NCI-H2227 (cell line): ENCODE measurements around the gene NSRP1.
"Not testable (repeated sequence)": the region's sequence is repeated elsewhere in the genome, so short reads cannot be mapped to it uniquely, and the experiment has no call there.

Experiments used
- DNase-seq: peaks from one replicate; lab custom pipeline; 2025; ENCODE audit not compliant: unreplicated experiment; lab: John Stamatoyannopoulos, UW

The NSRP1 gene

GRCh38 chr17:30117675-30118081 lies 1.1 kb downstream of the NSRP1 start:
- no peak for DNase-seq

- not testable (repeated sequence) for DNase-seq
Measured at GRCh38 chr17:30118635-30119034, 2.0 kb downstream of the NSRP1 start.

DNA sequence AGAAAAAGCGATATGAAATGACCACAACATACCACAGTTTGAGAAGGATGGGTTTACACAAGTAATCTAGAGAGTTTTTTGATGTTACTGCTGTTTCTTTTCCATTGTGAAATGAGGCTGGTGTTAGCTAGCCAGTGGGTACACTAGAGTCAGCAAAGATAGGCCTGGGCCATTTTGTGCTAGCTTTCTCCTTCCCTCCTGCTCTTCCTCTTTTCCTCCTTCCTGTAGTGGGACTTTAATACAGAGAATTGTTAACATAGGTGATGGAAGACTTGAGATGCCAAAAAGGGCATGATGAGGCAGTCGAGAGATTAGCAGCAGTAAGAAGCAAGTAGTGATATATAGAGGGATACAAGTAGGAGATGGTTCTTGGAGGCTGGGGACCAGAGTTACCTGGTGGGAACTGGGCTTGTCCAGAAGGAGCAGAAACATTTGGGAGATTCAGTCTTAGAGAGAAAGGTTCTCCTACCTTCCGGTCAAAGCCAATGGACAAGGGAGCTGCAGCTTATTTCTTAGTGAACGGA lies 7.7 kb downstream of the NSRP1 start:
- no peak for DNase-seq

DNA sequence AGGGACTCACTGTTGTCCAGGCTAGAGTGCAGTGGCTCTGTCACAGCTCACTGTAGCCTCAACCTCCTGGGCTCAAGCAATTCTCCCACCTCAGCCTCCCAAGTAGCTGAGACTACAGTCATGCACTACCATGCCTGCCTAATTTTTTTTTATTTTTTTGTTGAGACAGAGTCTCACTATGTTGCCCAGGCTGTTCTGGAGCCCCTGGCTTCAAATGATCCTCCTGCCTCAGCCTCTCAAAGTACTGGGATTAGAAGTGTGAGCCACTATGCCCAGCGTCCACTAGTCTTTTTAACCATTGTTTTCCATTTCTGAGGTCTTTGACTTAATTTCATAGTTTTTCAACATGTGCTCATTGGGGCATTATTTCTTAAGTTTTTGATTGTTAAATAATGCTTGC lies 13.5 kb downstream of the NSRP1 start:
- no peak for DNase-seq

- DNase-seq, result no peak
Measured at GRCh38 chr17:30132615-30133014, 16.0 kb downstream of the NSRP1 start.

DNA sequence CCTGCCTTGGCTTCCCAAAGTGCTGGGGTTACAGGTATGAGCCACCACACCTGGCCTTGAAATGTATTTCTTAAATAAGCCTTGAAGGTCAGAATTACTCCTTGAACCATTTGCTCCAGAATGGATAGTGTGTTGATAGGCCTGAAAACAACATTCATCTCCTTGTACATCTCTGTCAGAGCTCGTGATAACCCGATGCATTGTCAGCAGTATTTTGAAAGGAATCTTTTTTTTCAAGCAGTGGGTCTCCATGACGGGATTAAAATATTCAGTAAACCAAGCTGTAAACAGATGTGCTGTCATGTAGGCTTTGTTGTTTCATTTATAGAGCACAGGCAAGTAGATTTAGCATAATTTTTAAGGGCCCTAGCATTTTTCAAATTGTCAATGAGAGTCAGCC lies 16.6 kb downstream of the NSRP1 start:
- DNase-seq, result no peak

- DNase-seq, result no peak
Measured at GRCh38 chr17:30134551-30134950, 17.9 kb downstream of the NSRP1 start.

GRCh38 chr17:30137158-30137557 lies 20.5 kb downstream of the NSRP1 start:
- no peak for DNase-seq

GRCh38 chr17:30147860-30148259 lies 31.2 kb downstream of the NSRP1 start:
- not testable (repeated sequence) for DNase-seq

DNA sequence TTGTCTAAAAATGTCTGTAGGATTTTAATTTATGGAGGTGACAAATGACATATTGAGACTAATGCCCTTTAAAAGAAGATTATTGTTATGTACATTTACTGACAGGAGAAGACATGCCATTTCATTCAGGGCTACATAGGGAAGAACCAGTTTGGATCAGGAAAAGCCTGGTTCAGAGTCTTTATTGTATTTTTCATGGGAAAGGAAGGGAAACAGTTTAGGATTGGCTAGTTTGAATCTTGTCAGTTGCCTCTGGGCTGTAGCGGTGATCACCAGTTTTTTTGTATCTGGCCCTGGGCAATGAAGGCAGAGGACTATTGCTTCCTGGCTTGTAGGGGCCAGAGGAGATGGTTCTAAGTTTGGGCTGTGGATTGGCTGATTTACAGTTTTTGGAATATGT lies 31.8 kb downstream of the NSRP1 start:
- DNase-seq, result no peak

GRCh38 chr17:30151471-30151870 lies 34.9 kb downstream of the NSRP1 start:
- DNase-seq, result no peak

DNA sequence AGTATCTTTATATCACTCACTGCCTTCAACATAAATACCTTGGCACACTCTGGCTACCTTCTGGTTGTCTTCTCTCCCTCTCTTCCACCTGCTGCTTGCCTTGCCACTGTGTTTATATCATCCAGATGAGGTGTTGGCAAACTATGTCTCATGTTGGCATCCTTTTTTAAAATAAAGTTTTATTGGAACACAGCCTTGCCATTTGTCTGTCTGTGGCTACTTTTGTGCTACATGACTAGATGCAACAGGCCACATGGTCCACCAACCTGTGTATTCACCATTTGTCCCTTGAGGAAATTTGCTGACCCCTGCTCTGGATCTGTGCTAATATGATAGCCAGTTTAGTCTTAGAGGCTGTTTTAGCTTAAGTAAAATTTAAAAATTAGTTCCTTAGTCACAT lies 36.8 kb downstream of the NSRP1 start:
- no peak for DNase-seq

- no peak for DNase-seq
Measured at GRCh38 chr17:30155389-30155788, 38.8 kb downstream of the NSRP1 start.

DNA sequence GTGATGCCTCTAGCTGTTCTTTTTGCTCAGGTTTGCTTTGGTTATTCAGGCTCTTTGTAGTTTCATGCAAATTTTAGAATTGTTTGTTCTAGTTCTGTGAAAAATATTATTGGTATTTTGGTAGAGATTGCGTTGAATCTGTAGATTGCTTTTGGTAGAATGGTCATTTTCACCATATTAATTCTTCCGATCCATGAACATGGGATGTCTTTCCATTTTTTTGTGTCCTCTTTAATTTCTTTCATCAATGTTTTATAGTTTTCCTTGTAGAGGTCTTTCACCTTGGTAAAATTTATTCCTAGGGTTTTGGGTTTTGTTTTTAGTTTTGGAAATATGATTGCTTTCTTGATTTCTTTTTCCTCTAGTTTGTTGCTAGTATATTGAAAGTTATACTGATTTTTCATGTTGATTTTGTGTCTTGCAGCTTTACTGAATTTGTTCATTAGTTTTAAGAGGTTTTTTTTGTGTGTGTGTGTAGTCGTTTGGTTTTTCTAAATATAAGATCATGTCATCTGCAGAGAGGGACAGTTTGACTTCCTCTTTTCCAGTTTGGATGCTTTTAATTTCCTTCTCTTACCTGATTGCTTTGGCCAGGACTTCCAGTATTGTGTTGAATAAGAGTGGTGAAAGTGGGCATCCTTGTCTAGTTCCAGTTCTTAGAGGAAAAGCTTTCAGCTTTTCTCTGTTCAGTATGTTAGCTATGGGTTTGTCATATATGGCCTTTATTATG lies 42.4 kb downstream of the NSRP1 start:
- no peak for DNase-seq

- no peak for DNase-seq
Measured at GRCh38 chr17:30160419-30161172, 44.0 kb downstream of the NSRP1 start.

GRCh38 chr17:30161601-30162000 lies 45.0 kb downstream of the NSRP1 start:
- no peak for DNase-seq

DNA sequence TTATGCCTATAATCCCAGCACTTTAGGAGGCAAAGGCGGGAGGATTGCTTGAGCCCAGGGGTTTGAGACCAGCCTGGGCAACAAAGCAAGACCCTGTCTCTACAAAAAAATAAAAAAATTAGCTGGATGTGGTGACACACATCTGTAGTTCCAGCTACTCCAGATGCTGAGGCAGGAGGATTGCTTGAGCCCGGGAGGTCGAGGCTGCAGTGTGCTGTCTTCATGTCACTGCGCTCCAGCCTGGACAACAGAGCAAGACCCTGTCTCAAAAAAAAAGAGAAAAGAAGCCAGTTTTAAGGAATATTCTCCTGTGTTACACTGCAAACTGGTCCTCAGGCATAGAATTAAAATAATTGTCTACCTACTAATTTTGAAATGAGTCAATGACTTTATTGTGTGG lies 47.9 kb downstream of the NSRP1 start:
- DNase-seq, result no peak

DNA sequence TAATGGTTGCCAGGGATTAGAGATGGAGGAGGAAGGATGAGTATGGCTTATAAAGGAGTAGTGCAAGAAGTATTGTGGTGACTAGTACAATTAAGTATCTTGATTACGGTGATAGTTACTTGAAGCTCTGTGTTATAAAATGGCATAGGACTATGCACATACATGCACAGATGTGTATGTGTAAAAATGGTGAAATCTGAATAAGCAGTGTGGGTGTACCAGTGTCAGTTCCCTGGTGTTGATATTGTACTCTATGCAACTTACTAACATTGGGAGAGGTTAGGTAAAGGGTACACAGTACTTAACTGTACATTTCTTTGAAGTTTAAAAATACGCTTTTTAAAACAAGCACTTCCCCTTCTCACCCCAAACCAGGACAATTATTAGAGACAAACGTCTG lies 48.5 kb downstream of the NSRP1 start:
- DNase-seq, result no peak

- DNase-seq, result no peak
Measured at GRCh38 chr17:30165960-30166359, 49.3 kb downstream of the NSRP1 start.

DNA sequence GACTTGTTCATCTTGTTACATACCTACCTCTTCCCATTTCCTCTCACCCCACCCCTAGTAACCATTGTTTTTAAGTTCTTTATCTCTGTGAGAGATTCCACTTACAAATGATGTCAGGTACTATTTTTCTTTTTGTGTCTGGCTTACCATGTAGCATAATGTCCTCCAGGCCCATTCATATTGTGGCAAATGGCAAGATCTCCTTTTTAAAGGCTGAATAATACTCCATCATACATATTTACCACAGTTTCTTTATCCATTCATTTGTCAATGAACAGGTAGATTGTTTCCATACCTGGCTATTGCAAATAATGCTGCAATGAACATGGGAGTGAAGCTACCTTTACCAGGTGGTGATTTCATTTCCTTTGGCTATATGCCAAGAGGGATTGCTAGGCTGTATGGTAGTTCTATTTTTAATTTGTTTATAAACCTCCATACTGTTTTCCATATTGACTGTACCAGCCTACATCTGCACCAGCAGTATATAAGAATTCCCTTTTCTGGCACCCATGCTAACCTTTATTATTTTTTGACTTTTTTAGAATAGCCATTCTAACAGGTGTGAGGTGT lies 53.9 kb downstream of the NSRP1 start:
- no peak for DNase-seq

DNA sequence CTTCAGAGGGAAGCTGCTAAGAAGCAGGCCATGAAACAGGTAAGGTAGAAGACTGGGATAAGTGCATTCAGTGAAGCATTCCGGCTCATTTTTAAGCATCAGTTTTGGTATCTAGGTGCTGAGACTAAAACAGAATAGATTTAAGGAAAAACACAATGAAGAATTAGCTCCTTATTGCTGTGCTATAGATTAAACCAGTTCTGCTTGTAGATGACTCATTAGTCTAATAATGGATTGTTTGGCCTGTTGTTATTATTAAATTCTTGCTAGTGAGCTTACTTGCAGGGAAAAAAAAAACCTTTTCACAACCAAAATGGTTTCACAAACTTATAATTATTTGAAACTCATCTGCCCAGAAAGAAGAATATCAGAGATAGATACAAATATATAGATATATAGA lies 55.9 kb downstream of the NSRP1 start:
- DNase-seq, result no peak

DNA sequence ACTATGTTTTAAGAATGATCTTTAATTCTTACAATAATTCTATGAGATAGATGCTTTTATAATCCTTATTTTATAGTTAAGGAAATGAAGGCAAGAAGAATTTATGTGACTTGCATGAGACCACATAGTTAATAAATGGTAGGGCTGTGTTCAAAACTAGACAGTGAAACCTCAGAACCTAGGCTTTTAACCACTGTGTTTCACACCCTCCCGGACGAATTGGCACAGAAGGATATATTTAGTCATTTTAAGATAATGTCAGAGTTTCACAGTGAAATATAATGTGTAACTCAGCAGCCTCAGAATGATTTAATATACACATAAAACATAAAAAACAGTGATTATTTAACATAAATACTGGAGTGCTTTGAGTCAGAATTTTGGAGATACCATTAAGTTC lies 57.0 kb downstream of the NSRP1 start:
- DNase-seq, result no peak
